Left hindlimb (tissue), 1 donor: ENCODE results near the gene ATL1.

Experiments used
- DNase-seq: peaks from one replicate; pipeline ENCODE4 v3.0.0-alpha.2; 2018

ATL1 gene

GRCh38 chr14:50559990-50560930 is at the start of gene ATL1:
Gene ATL1 (plus strand): TSS chr14:50560145. CDS start chr14:50560266, 121 bp downstream.
- peak; percentile 92 for DNase-seq

- no peak for DNase-seq
Observed at GRCh38 chr14:50510157-50510556, 49.8 kb upstream of the ATL1 start.

- DNase-seq: no peak
Observed at GRCh38 chr14:50512463-50512862, 47.5 kb upstream of the ATL1 start.

- DNase-seq: no peak
Observed at GRCh38 chr14:50516091-50516490, 43.9 kb upstream of the ATL1 start.

- DNase-seq: no peak
Observed at GRCh38 chr14:50520947-50521815, 38.8 kb upstream of the ATL1 start.

GRCh38 chr14:50521912-50522341 is 38.0 kb upstream of the ATL1 start:
- DNase-seq: no peak

GRCh38 chr14:50523271-50524041 is 36.5 kb upstream of the ATL1 start:
- no peak for DNase-seq

GRCh38 chr14:50524060-50524459 is 35.9 kb upstream of the ATL1 start:
- no peak for DNase-seq

- DNase-seq: no peak
Observed at GRCh38 chr14:50524731-50525515, 35.0 kb upstream of the ATL1 start.

- no peak for DNase-seq
Observed at GRCh38 chr14:50528000-50528399, 31.9 kb upstream of the ATL1 start.

GRCh38 chr14:50529288-50530179 is 30.4 kb upstream of the ATL1 start:
- DNase-seq: no peak

- DNase-seq: no peak
Observed at GRCh38 chr14:50530358-50530757, 29.6 kb upstream of the ATL1 start.

GRCh38 chr14:50530794-50531365 is 29.1 kb upstream of the ATL1 start:
- no peak for DNase-seq

- peak; percentile 72 for DNase-seq
Observed at GRCh38 chr14:50531595-50532501, 28.1 kb upstream of the ATL1 start.

- DNase-seq: peak; percentile 94
Observed at GRCh38 chr14:50532502-50533240, 27.3 kb upstream of the ATL1 start, which contains the start of gene MAP4K5. Gene MAP4K5 (minus strand): TSS chr14:50532569. CDS start chr14:50532049, 520 bp downstream.

- no peak for DNase-seq
Observed at GRCh38 chr14:50533241-50533705, 26.7 kb upstream of the ATL1 start.

GRCh38 chr14:50533806-50534205 is 26.1 kb upstream of the ATL1 start:
- no peak for DNase-seq

GRCh38 chr14:50534416-50534815 is 25.5 kb upstream of the ATL1 start:
- DNase-seq: no peak
